ENCODE data around the gene ST6GALNAC4.

DNA sequence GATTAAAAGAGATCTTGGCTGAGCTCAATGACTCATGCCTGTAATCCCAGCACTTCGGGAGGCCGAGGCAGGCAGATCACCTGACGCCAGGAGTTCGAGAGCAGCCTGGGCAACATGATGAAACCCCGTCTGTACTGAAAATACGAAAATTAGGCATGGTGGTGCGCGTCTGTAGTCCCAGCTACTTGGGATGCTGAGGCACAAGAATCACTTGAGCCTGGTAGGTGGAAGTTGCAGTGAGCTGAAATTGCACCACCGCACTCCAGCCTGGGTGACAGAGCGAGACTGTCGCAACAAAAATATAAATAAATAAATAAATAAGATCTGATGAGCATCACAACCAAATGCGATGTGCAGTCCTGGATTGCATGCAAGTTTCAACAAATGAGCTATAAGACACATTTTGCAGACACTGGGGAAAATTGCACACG lies 53.6 kb downstream of the ST6GALNAC4 start:
- TF ChIP-seq NFIC (IDR thresholded peaks at IDR 0.05) (no peak), GTF2F1 (IDR thresholded peaks at IDR 0.05; ENCODE audit: low read depth, low read length) (no peak), SAP30 (IDR thresholded peaks at IDR 0.05; ENCODE audit: borderline replicate concordance, insufficient read depth, low read depth, low read length, poor library complexity, severe bottlenecking) (no peak), GMEB1 (CRISPR knock-in tag; IDR thresholded peaks at IDR 0.05) (no peak), BHLHE40 (IDR thresholded peaks at IDR 0.05; ENCODE audit: low read length) (no peak), ZNF639 (CRISPR knock-in tag; conservative IDR thresholded peaks at IDR 0.05 in 1 of 2, IDR thresholded peaks at IDR 0.05 in 1 of 2) (no peak), SIN3A (IDR thresholded peaks at IDR 0.05; ENCODE audit: borderline replicate concordance in 2 of 2, control insufficient read depth in 1 of 2, low read depth in 2 of 2, low read length in 2 of 2) (no peak), RNF2 (IDR thresholded peaks at IDR 0.05) (no peak)
- TF ChIP-seq, protein P1, sequence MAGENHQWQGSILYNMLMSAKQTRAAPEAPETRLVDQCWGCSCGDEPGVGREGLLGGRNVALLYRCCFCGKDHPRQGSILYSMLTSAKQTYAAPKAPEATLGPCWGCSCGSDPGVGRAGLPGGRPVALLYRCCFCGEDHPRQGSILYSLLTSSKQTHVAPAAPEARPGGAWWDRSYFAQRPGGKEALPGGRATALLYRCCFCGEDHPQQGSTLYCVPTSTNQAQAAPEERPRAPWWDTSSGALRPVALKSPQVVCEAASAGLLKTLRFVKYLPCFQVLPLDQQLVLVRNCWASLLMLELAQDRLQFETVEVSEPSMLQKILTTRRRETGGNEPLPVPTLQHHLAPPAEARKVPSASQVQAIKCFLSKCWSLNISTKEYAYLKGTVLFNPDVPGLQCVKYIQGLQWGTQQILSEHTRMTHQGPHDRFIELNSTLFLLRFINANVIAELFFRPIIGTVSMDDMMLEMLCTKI (IDR thresholded peaks at IDR 0.05; ENCODE audit: partially characterized antibody) = no peak
- TF ChIP-seq, protein P2, sequence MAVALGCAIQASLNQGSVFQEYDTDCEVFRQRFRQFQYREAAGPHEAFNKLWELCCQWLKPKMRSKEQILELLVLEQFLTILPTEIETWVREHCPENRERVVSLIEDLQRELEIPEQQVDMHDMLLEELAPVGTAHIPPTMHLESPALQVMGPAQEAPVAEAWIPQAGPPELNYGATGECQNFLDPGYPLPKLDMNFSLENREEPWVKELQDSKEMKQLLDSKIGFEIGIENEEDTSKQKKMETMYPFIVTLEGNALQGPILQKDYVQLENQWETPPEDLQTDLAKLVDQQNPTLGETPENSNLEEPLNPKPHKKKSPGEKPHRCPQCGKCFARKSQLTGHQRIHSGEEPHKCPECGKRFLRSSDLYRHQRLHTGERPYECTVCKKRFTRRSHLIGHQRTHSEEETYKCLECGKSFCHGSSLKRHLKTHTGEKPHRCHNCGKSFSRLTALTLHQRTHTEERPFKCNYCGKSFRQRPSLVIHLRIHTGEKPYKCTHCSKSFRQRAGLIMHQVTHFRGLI (CRISPR knock-in tag; IDR thresholded peaks at IDR 0.05) = no peak
- TF ChIP-seq, protein P3, sequence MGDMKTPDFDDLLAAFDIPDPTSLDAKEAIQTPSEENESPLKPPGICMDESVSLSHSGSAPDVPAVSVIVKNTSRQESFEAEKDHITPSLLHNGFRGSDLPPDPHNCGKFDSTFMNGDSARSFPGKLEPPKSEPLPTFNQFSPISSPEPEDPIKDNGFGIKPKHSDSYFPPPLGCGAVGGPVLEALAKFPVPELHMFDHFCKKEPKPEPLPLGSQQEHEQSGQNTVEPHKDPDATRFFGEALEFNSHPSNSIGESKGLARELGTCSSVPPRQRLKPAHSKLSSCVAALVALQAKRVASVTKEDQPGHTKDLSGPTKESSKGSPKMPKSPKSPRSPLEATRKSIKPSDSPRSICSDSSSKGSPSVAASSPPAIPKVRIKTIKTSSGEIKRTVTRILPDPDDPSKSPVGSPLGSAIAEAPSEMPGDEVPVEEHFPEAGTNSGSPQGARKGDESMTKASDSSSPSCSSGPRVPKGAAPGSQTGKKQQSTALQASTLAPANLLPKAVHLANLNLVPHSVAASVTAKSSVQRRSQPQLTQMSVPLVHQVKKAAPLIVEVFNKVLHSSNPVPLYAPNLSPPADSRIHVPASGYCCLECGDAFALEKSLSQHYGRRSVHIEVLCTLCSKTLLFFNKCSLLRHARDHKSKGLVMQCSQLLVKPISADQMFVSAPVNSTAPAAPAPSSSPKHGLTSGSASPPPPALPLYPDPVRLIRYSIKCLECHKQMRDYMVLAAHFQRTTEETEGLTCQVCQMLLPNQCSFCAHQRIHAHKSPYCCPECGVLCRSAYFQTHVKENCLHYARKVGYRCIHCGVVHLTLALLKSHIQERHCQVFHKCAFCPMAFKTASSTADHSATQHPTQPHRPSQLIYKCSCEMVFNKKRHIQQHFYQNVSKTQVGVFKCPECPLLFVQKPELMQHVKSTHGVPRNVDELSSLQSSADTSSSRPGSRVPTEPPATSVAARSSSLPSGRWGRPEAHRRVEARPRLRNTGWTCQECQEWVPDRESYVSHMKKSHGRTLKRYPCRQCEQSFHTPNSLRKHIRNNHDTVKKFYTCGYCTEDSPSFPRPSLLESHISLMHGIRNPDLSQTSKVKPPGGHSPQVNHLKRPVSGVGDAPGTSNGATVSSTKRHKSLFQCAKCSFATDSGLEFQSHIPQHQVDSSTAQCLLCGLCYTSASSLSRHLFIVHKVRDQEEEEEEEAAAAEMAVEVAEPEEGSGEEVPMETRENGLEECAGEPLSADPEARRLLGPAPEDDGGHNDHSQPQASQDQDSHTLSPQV (IDR thresholded peaks at IDR 0.05) = no peak
- TF ChIP-seq, protein P4, sequence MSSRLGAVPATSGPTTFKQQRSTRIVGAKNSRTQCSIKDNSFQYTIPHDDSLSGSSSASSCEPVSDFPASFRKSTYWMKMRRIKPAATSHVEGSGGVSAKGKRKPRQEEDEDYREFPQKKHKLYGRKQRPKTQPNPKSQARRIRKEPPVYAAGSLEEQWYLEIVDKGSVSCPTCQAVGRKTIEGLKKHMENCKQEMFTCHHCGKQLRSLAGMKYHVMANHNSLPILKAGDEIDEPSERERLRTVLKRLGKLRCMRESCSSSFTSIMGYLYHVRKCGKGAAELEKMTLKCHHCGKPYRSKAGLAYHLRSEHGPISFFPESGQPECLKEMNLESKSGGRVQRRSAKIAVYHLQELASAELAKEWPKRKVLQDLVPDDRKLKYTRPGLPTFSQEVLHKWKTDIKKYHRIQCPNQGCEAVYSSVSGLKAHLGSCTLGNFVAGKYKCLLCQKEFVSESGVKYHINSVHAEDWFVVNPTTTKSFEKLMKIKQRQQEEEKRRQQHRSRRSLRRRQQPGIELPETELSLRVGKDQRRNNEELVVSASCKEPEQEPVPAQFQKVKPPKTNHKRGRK (tag; IDR thresholded peaks at IDR 0.05) = no peak
